SU-DHL-6 (cell line): ENCODE data around the gene RPP14.
A peak's percentile ranks its signal among the peaks of the same experiment; 100 is the strongest.
"Not testable (repeated sequence)": the region's sequence is repeated elsewhere in the genome, so short reads cannot be mapped to it uniquely, and the experiment has no call there.

Experiments
- H2AFZ ChIP-seq: fragments of 200-600 bp; sonication (generic); 2 replicates; pipeline ENCODE4 v1.6.1; 2014; ENCODE audit warnings: low read depth, mild to moderate bottlenecking, moderate library complexity, mixed read lengths, antibody characterized with exemption, low read length; ENCODE audit not compliant: severe bottlenecking
- H3F3A ChIP-seq: fragments of 200-600 bp; shearing (Covaris generic); 2 replicates; pipeline ENCODE4 v1.6.0; 2016; ENCODE audit warnings: antibody characterized with exemption, mild to moderate bottlenecking; ENCODE audit not compliant: insufficient read depth
- H3K27ac ChIP-seq: fragments of 200-600 bp; sonication (generic); 2 replicates; pipeline ENCODE4 v1.5.1; 2016; ENCODE audit warnings: low read depth, mild to moderate bottlenecking, low read length, moderate library complexity, mixed read lengths
- H3K27me3 ChIP-seq: fragments of 200-600 bp; sonication (generic), shearing (Covaris generic); 2 replicates; pipeline ENCODE4 v1.6.0; 2014; ENCODE audit warnings: mild to moderate bottlenecking, low read length
- H3K36me3 ChIP-seq: fragments of 200-600 bp; sonication (generic); 2 replicates; pipeline ENCODE4 v1.6.1; 2014; ENCODE audit warnings: mild to moderate bottlenecking, low read length, mixed read lengths
- H3K4me2 ChIP-seq: fragments of 300-600, 200-600 bp; shearing (Covaris generic), sonication (generic); 2 replicates; pipeline ENCODE4 v1.6.0; 2014; ENCODE audit warnings: low read length, low read depth, mild to moderate bottlenecking; ENCODE audit not compliant: poor library complexity, severe bottlenecking
- H3K4me3 ChIP-seq: fragments of 200-600 bp; sonication (generic); 2 replicates; pipeline ENCODE4 v1.5.1; 2014; ENCODE audit warnings: antibody characterized with exemption, low read length, mild to moderate bottlenecking, mixed read lengths; ENCODE audit not compliant: insufficient read depth, poor library complexity, severe bottlenecking
- H3K79me2 ChIP-seq: fragments of 200-600 bp; sonication (generic); 2 replicates; pipeline ENCODE4 v1.6.1; 2014; ENCODE audit warnings: mild to moderate bottlenecking, low read length, moderate library complexity; ENCODE audit not compliant: insufficient read depth
- H3K9ac ChIP-seq: fragments of 200-600 bp; sonication (generic); 2 replicates; pipeline ENCODE4 v1.7.0; 2014; ENCODE audit warnings: mild to moderate bottlenecking, low read length
- H3K9me2 ChIP-seq: fragments of 200-600 bp; sonication (generic); replicated peaks from 2 replicates; pipeline ENCODE4 v1.6.1; 2014; ENCODE audit warnings: low read length; ENCODE audit not compliant: insufficient read depth
- H3K9me3 ChIP-seq: fragments of 200-600 bp; sonication (generic); 2 replicates; pipeline ENCODE4 v1.6.1; 2014; ENCODE audit warnings: low read length, mixed read lengths; ENCODE audit not compliant: insufficient read depth
- H4K20me1 ChIP-seq: fragments of 200-600 bp; sonication (generic); 2 replicates; pipeline ENCODE4 v1.6.1; 2014; ENCODE audit warnings: low read depth, mild to moderate bottlenecking, antibody characterized with exemption, low read length, moderate library complexity, mixed read lengths
- CTCF ChIP-seq: fragments of 200-600 bp; sonication (generic); IDR thresholded peaks from one replicate; pipeline ENCODE4 v1.5.1; 2017; ENCODE audit warnings: antibody characterized with exemption, mild to moderate bottlenecking, low read length, moderate library complexity; ENCODE audit not compliant: insufficient read depth, poor library complexity, severe bottlenecking
- EZH2phosphoT487 ChIP-seq: fragments of 200-600 bp; sonication (generic), shearing (Covaris generic); conservative IDR thresholded peaks from 2 replicates; pipeline ENCODE4 v1.6.1; 2018; ENCODE audit warnings: mild to moderate bottlenecking, antibody characterized with exemption, low read length, moderate library complexity, mixed read lengths

RPP14 gene

GRCh38 chr3:58337190-58337589, 31.1 kb downstream of the RPP14 start:
- Histone ChIP-seq H3K27me3 (no peaks in the 10 kb centered on the region), H4K20me1 (no peaks in the 10 kb centered on the region), H3K79me2 (peaks cover 73% of the 10 kb centered on the region), H3K9me2 (no peaks in the 10 kb centered on the region), H3F3A (peaks cover 77% of the 10 kb centered on the region), H3K9me3 (no peaks in the 10 kb centered on the region), H3K27ac (peak overlapping the region; percentile 98), H3K4me3 (no peak overlapping the region), H2AFZ (no peak overlapping the region), H3K9ac (peak overlapping the region; percentile 19; the same call in 1 of the 2 replicates), H3K4me2 (peak overlapping the region; percentile 100), H3K36me3 (peaks cover 9% of the 10 kb centered on the region; the same call in 1 of the 2 replicates)
- TF ChIP-seq EZH2phosphoT487 (no peak), CTCF (no peak)

- Histone ChIP-seq H3K4me3 (peak overlapping the region; percentile 16), H3K27ac (peak overlapping the region; percentile 98), H3F3A (peaks cover 86% of the 10 kb centered on the region), H3K79me2 (peaks cover 80% of the 10 kb centered on the region), H3K9ac (peak overlapping the region; percentile 40), H3K4me2 (peak overlapping the region; percentile 100)
- not testable (repeated sequence) for H4K20me1 ChIP-seq, H3K9me2 ChIP-seq, H3K36me3 ChIP-seq, H2AFZ ChIP-seq, H3K9me3 ChIP-seq, H3K27me3 ChIP-seq
Measured at GRCh38 chr3:58339146-58339545, 33.1 kb downstream of the RPP14 start.

- no peaks in the 10 kb centered on the region for H3K27me3 ChIP-seq
- peaks cover 85% of the 10 kb centered on the region for H3F3A ChIP-seq
- no peak overlapping the region for H2AFZ ChIP-seq
- H3K79me2 ChIP-seq: peaks cover 80% of the 10 kb centered on the region
- no peaks in the 10 kb centered on the region for H3K9me2 ChIP-seq
- no peak overlapping the region for H3K4me3 ChIP-seq
- peak overlapping the region; percentile 63 for H3K4me2 ChIP-seq
- H3K9ac ChIP-seq: peak overlapping the region; percentile 53
- H4K20me1 ChIP-seq: no peaks in the 10 kb centered on the region
- no peaks in the 10 kb centered on the region for H3K9me3 ChIP-seq
- no peak for TF ChIP-seq CTCF
- TF ChIP-seq EZH2phosphoT487: no peak
- peaks cover 9% of the 10 kb centered on the region; the same call in 1 of the 2 replicates for H3K36me3 ChIP-seq
- peak overlapping the region; percentile 98 for H3K27ac ChIP-seq
Measured at GRCh38 chr3:58340594-58341244, 34.7 kb downstream of the RPP14 start.

GRCh38 chr3:58341376-58341775, 35.3 kb downstream of the RPP14 start:
- Histone ChIP-seq H3K9me3 (no peaks in the 10 kb centered on the region), H3K36me3 (peaks cover 9% of the 10 kb centered on the region; the same call in 1 of the 2 replicates), H3K27me3 (no peaks in the 10 kb centered on the region), H2AFZ (no peak overlapping the region), H3K4me3 (no peak overlapping the region), H3K79me2 (peaks cover 81% of the 10 kb centered on the region), H3K27ac (peak overlapping the region; percentile 98), H3K9ac (peak overlapping the region; percentile 53), H4K20me1 (no peaks in the 10 kb centered on the region), H3K4me2 (peak overlapping the region; percentile 63), H3F3A (peaks cover 87% of the 10 kb centered on the region), H3K9me2 (no peaks in the 10 kb centered on the region)
- TF ChIP-seq EZH2phosphoT487 (no peak), CTCF (no peak)
